GM23248 (cell line): Measurements from ENCODE around the gene ADCY2. TPM values are rescaled to one million over a fixed set of nuclear protein-coding genes. Genes with fewer than 3 reads are reported as not detected.

Experiments used
- DNase-seq: peaks from one replicate; pipeline ENCODE4 v3.0.0-alpha.2; 2015
- H2AFZ ChIP-seq: fragments of 200-600 bp; sonication (generic); 2 replicates; pipeline ENCODE4 v1.6.1; 2016; ENCODE audit warnings: antibody characterized with exemption
- H3F3A ChIP-seq: fragments of 200-600 bp; sonication (generic); 2 replicates; pipeline ENCODE4 v1.6.1; 2016; ENCODE audit warnings: mild to moderate bottlenecking, antibody characterized with exemption, mixed run types; ENCODE audit not compliant: insufficient read depth
- H3K27ac ChIP-seq: fragments of 200-600 bp; sonication (generic); 2 replicates; pipeline ENCODE4 v1.5.1; 2016; ENCODE audit warnings: mild to moderate bottlenecking
- H3K27me3 ChIP-seq: fragments of 200-600 bp; sonication (generic); replicated peaks from 2 replicates; pipeline ENCODE4 v1.6.1; 2016; ENCODE audit warnings: mild to moderate bottlenecking; ENCODE audit not compliant: insufficient read depth
- H3K36me3 ChIP-seq: fragments of 200-600 bp; sonication (generic); 2 replicates; pipeline ENCODE4 v1.6.1; 2016; ENCODE audit warnings: low read depth, mild to moderate bottlenecking
- H3K4me1 ChIP-seq: fragments of 200-600 bp; sonication (generic); 2 replicates; pipeline ENCODE4 v1.6.1; 2016; ENCODE audit warnings: mild to moderate bottlenecking; ENCODE audit not compliant: insufficient read depth
- H3K4me2 ChIP-seq: fragments of 200-600 bp; sonication (generic); one replicate; pipeline ENCODE4 v1.6.1; 2016; ENCODE audit warnings: mild to moderate bottlenecking; ENCODE audit not compliant: unreplicated experiment
- H3K4me3 ChIP-seq: fragments of 200-600 bp; sonication (generic); 2 replicates; pipeline ENCODE4 v1.5.1; 2016; ENCODE audit warnings: mild to moderate bottlenecking
- H3K79me2 ChIP-seq: fragments of 200-600 bp; sonication (generic); 2 replicates; pipeline ENCODE4 v1.6.1; 2016; ENCODE audit warnings: mild to moderate bottlenecking; ENCODE audit not compliant: insufficient read depth
- H3K9ac ChIP-seq: fragments of 200-600 bp; sonication (generic); 2 replicates; pipeline ENCODE4 v1.6.1; 2016; ENCODE audit warnings: mild to moderate bottlenecking
- H3K9me2 ChIP-seq: fragments of 200-600 bp; sonication (generic); 2 replicates; pipeline ENCODE4 v1.6.1; 2016; ENCODE audit warnings: mixed run types, mild to moderate bottlenecking, moderate library complexity; ENCODE audit not compliant: insufficient read depth
- H3K9me3 ChIP-seq: fragments of 200-600 bp; sonication (generic); one replicate; pipeline ENCODE4 v1.6.1; 2017; ENCODE audit warnings: low read depth
- H4K20me1 ChIP-seq: fragments of 200-600 bp; sonication (generic); 2 replicates; pipeline ENCODE4 v1.6.0; 2016; ENCODE audit not compliant: insufficient read depth
- EZH2 ChIP-seq: fragments of 200-600 bp; sonication (generic); IDR thresholded peaks from 2 replicates; pipeline ENCODE4 v1.6.1; 2018; ENCODE audit warnings: antibody characterized with exemption, mild to moderate bottlenecking; ENCODE audit not compliant: insufficient read depth, poor library complexity, severe bottlenecking
- EZH2phosphoT487 ChIP-seq: fragments of 200-600 bp; sonication (generic); IDR thresholded peaks from 2 replicates; pipeline ENCODE4 v1.6.1; 2018; ENCODE audit warnings: antibody characterized with exemption, moderate library complexity, mild to moderate bottlenecking, low read depth; ENCODE audit not compliant: insufficient read depth
- WGBS, 2 experiments: methylation state at CpG; one replicate each; pipeline ENCODE4 v1.1.6; 2015 to 2017; ENCODE audit warnings: low lambda C conversion rate in 2 of 2, low coverage in 1 of 2; ENCODE audit errors: missing lambda C conversion rate in 2 of 2; 5-methylcytosine and 5-hydroxymethylcytosine counted together
- in situ Hi-C: fragments of 300-500 bp; cut with MboI; formaldehyde crosslinking; loops from 2 replicates; pipeline ENCODE4 v1.15.0; 2020
- polyA plus RNA-seq: library from polyadenylated mRNA; unstranded; fragments of >200 nt; fragmentation: Nextera tagmentation; extraction: Ambion mirVana; gene quantifications from 2 replicates; pipeline ENCODE4 v1.2.1, GENCODE V29; 2016
- total RNA-seq: library from RNA; depleted of rRNA; stranded (reverse); fragments of >200 nt; shearing (Covaris generic); gene quantifications from 2 replicates; pipeline ENCODE4 v1.2.3, GENCODE V29; 2014

Gene ADCY2
- total and polyA plus RNA-seq, 2 experiments from 2014 or later = 0.11 TPM; not detected in 1

DNA sequence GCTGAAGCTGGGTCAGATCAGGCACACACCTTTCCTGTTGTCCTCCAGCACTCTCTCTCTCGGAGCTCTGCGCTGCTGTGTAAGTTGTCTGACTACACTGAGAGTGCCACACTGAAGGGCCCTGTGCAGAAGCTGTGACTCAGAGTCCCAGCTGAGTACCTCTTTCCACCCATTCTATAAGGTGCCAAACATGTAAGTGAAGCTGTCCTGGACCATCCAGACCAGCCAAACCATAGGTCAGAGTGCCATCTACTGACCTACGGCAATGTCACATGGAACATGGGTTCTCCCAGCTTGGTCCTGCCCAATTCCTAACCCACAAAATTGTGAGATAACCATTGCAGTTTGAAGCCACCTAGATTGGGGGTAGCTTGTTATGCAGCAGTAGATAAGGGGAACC lies 68.2 kb downstream of the ADCY2 start:
- in situ Hi-C loops = no loop called here
- no peaks in the 10 kb centered on the region for H3K9me2 ChIP-seq
- H3K4me3 ChIP-seq = no peak overlapping the region
- no peaks in the 10 kb centered on the region for H3K4me1 ChIP-seq
- no peaks in the 10 kb centered on the region for H3K79me2 ChIP-seq
- H3K9me3 ChIP-seq = no peaks in the 10 kb centered on the region
- no peaks in the 10 kb centered on the region for H3F3A ChIP-seq
- H3K9ac ChIP-seq = no peak overlapping the region
- no peak overlapping the region for H3K4me2 ChIP-seq
- no peak overlapping the region for H3K27ac ChIP-seq
- 61 to 75% methylated on average over 3 of the region's 3 CpGs for WGBS, 2 experiments
- TF ChIP-seq EZH2phosphoT487 (no peak), EZH2 (no peak)
- H4K20me1 ChIP-seq = no peaks in the 10 kb centered on the region
- H2AFZ ChIP-seq = no peak overlapping the region
- no peaks in the 10 kb centered on the region for H3K36me3 ChIP-seq
- no peak for DNase-seq
- H3K27me3 ChIP-seq = no peaks in the 10 kb centered on the region

DNA sequence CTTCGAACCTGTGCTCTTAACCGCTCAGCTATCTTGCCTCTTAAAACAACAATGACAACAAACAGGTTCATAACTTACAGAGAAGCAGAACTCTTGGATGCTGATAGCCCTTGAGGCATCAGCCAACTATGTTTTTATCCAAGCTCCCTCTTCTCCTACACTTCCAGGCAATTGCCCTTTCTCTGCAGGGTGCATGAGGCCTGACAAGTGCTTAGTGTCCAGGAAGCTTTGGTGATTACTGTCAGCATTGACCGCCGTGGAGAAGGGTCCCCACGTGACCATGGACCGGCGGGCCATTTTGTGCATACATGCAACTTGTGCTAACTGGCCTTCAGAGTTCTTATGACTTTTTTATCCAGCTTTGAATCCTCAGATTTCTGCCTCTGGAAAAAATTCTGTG lies 71.2 kb downstream of the ADCY2 start:
- TF ChIP-seq EZH2phosphoT487 (no peak), EZH2 (no peak)
- H3K79me2 ChIP-seq = no peaks in the 10 kb centered on the region
- H3K4me2 ChIP-seq = no peak overlapping the region
- 68 to 74% methylated on average over 7 of the region's 7 CpGs for WGBS, 2 experiments
- H3K9me2 ChIP-seq = no peaks in the 10 kb centered on the region
- H2AFZ ChIP-seq = no peak overlapping the region
- H3K9ac ChIP-seq = no peak overlapping the region
- no peaks in the 10 kb centered on the region for H3K36me3 ChIP-seq
- no peaks in the 10 kb centered on the region for H3K4me1 ChIP-seq
- no peaks in the 10 kb centered on the region for H3K9me3 ChIP-seq
- H3K27ac ChIP-seq = no peak overlapping the region
- no peak for DNase-seq
- no peaks in the 10 kb centered on the region for H4K20me1 ChIP-seq
- no peak overlapping the region for H3K4me3 ChIP-seq
- in situ Hi-C loops = no loop called here
- no peaks in the 10 kb centered on the region for H3K27me3 ChIP-seq
- H3F3A ChIP-seq = no peaks in the 10 kb centered on the region

DNA sequence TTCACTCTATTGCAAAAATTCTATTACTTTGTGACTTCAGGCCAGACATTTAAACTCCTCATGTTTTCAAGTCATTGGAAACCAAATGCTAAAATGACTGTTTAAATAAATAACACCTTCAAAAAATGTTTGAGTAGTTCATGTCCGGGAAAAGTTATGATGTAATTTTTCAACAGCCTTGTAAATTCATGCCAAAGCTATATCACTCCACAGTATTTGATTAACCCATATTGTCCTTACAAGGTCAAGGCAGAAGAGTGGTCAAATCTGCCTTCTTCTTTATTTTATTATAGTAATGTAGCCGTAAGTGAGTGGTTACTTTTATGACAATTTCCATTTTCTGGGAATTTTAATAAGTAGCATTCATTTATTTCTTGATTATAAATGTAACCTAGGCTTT lies 72.8 kb downstream of the ADCY2 start:
- in situ Hi-C loops = no loop called here
- WGBS, 2 experiments = 26 to 34% methylated on average over 2 of the region's 2 CpGs
- H3K36me3 ChIP-seq = no peaks in the 10 kb centered on the region
- H3F3A ChIP-seq = no peaks in the 10 kb centered on the region
- no peak overlapping the region for H3K9ac ChIP-seq
- no peaks in the 10 kb centered on the region for H4K20me1 ChIP-seq
- no peak for DNase-seq
- H3K4me2 ChIP-seq = no peak overlapping the region
- H3K27ac ChIP-seq = no peak overlapping the region
- no peaks in the 10 kb centered on the region for H3K79me2 ChIP-seq
- TF ChIP-seq EZH2 (no peak), EZH2phosphoT487 (no peak)
- H3K4me3 ChIP-seq = no peak overlapping the region
- no peaks in the 10 kb centered on the region for H3K9me2 ChIP-seq
- no peaks in the 10 kb centered on the region for H3K27me3 ChIP-seq
- H3K4me1 ChIP-seq = no peaks in the 10 kb centered on the region
- H2AFZ ChIP-seq = no peak overlapping the region
- H3K9me3 ChIP-seq = no peaks in the 10 kb centered on the region

GRCh38 chr5:7471710-7472109 lies 75.8 kb downstream of the ADCY2 start:
- H3K9me3 ChIP-seq = no peaks in the 10 kb centered on the region
- DNase-seq = no peak
- no peak overlapping the region for H3K27ac ChIP-seq
- H3K9ac ChIP-seq = no peak overlapping the region
- no peak overlapping the region for H3K4me2 ChIP-seq
- H3K27me3 ChIP-seq = no peaks in the 10 kb centered on the region
- no peaks in the 10 kb centered on the region for H3K79me2 ChIP-seq
- H3K4me1 ChIP-seq = no peaks in the 10 kb centered on the region
- WGBS, 2 experiments = 46 to 63% methylated on average over 1 of the region's 1 CpG
- no peaks in the 10 kb centered on the region for H4K20me1 ChIP-seq
- H3F3A ChIP-seq = no peaks in the 10 kb centered on the region
- no peak for TF ChIP-seq EZH2phosphoT487
- TF ChIP-seq EZH2 = no peak
- H3K36me3 ChIP-seq = no peaks in the 10 kb centered on the region
- in situ Hi-C loops = no loop called here
- H3K4me3 ChIP-seq = no peak overlapping the region
- no peaks in the 10 kb centered on the region for H3K9me2 ChIP-seq
- H2AFZ ChIP-seq = no peak overlapping the region

GRCh38 chr5:7473115-7473514 lies 77.2 kb downstream of the ADCY2 start:
- Histone ChIP-seq H3K4me3 (no peak overlapping the region), H3K9me3 (no peaks in the 10 kb centered on the region), H3K4me2 (no peak overlapping the region), H3K9me2 (no peaks in the 10 kb centered on the region), H3F3A (no peaks in the 10 kb centered on the region), H3K9ac (no peak overlapping the region), H4K20me1 (no peaks in the 10 kb centered on the region), H3K36me3 (no peaks in the 10 kb centered on the region), H3K79me2 (no peaks in the 10 kb centered on the region), H3K4me1 (no peaks in the 10 kb centered on the region), H3K27ac (no peak overlapping the region), H2AFZ (no peak overlapping the region), H3K27me3 (no peaks in the 10 kb centered on the region)
- WGBS, 2 experiments = 36 to 44% methylated on average over 2 of the region's 2 CpGs
- in situ Hi-C loops = no loop called here
- DNase-seq = no peak
- TF ChIP-seq EZH2 (no peak), EZH2phosphoT487 (no peak)
